IMR-90 (cell line): ENCODE data around the gene PCDHGC4. TPM values are rescaled to one million over a fixed set of nuclear protein-coding genes. Genes with fewer than 3 reads are reported as not detected.

ENCODE experiments used
- ATAC-seq: fragments of 200-7000 bp; cut with Tn5 transposase; 2 replicates; pipeline ENCODE4 v1.9.1; 2020; ENCODE audit warnings: low read depth, mild to moderate bottlenecking, moderate library complexity
- BruUV-seq: library from RNA; stranded (reverse); fragments of 400-500 nt; replicated peaks from 2 replicates; lab custom pipeline; 2021; lab: Mats Ljungman, UMichigan
- CTCF ChIA-PET: fragments of 300-600 bp; formaldehyde crosslinking; extraction: SDS; loops from one replicate; lab custom pipeline; 2021; ENCODE audit warnings: antibody characterized with exemption; lab: Yijun Ruan, JAX
- POLR2A ChIA-PET: fragments of 300-600 bp; sonication (Branson Sonifier 250); formaldehyde crosslinking; loops from one replicate; lab custom pipeline; 2022; ENCODE audit warnings: antibody characterized with exemption; ENCODE audit not compliant: unreplicated experiment; lab: Charles Lee
- DNase-seq: peaks from one replicate; pipeline ENCODE4 v3.0.0; 2013
- H2AFZ ChIP-seq: replicated peaks from 2 replicates; pipeline ENCODE3; 2013; ENCODE audit warnings: low read length, mild to moderate bottlenecking; ENCODE audit not compliant: poor library complexity
- H2AK5ac ChIP-seq: 2 replicates; pipeline ENCODE4 v1.6.1; 2013; ENCODE audit warnings: low read depth, low read length, inconsistent platforms
- H2AK9ac ChIP-seq: replicated peaks from 2 replicates; pipeline ENCODE3; 2013; ENCODE audit warnings: mild to moderate bottlenecking, low read depth, low read length, moderate library complexity; ENCODE audit not compliant: poor library complexity
- H2BK120ac ChIP-seq: 2 replicates; pipeline ENCODE4 v1.6.1; 2013; ENCODE audit warnings: low read depth, low read length, inconsistent platforms
- H2BK15ac ChIP-seq: 3 replicates; pipeline ENCODE4 v1.6.1; 2013; ENCODE audit warnings: low read depth, low read length, inconsistent platforms
- H2BK20ac ChIP-seq: 2 replicates; pipeline ENCODE4 v1.6.1; 2013; ENCODE audit warnings: low read depth, mild to moderate bottlenecking, inconsistent platforms, low read length, moderate library complexity
- H2BK5ac ChIP-seq: 2 replicates; pipeline ENCODE4 v1.6.1; 2013; ENCODE audit warnings: mild to moderate bottlenecking, low read depth, low read length, inconsistent platforms; ENCODE audit not compliant: poor library complexity, severe bottlenecking
- H3K14ac ChIP-seq: replicated peaks from 2 replicates; pipeline ENCODE4 v1.6.1; 2013; ENCODE audit warnings: low read depth, low read length, inconsistent platforms
- H3K18ac ChIP-seq: 2 replicates; pipeline ENCODE4 v1.6.1; 2013; ENCODE audit warnings: low read depth, low read length, control low read depth
- H3K23ac ChIP-seq: 2 replicates; pipeline ENCODE4 v1.6.1; 2013; ENCODE audit warnings: low read depth, low read length, inconsistent platforms
- H3K27ac ChIP-seq: 2 replicates; pipeline ENCODE4 v1.5.1; 2013; ENCODE audit warnings: mild to moderate bottlenecking, control low read depth, low read length; ENCODE audit not compliant: insufficient read depth
- H3K27me3 ChIP-seq: 2 replicates; pipeline ENCODE4 v1.6.1; 2013; ENCODE audit warnings: low read length; ENCODE audit not compliant: control insufficient read depth, insufficient read depth
- H3K36me3 ChIP-seq: 2 replicates; pipeline ENCODE4 v1.6.1; 2013; ENCODE audit warnings: low read length, mixed read lengths; ENCODE audit not compliant: control insufficient read depth, insufficient read depth
- H3K4ac ChIP-seq: 2 replicates; pipeline ENCODE4 v1.6.1; 2013; ENCODE audit warnings: low read depth, low read length, inconsistent platforms
- H3K4me1 ChIP-seq: 2 replicates; pipeline ENCODE4 v1.6.1; 2013; ENCODE audit warnings: low read length, mixed read lengths; ENCODE audit not compliant: control insufficient read depth, insufficient read depth
- H3K4me2 ChIP-seq: 2 replicates; pipeline ENCODE4 v1.6.1; 2013; ENCODE audit warnings: low read depth, mild to moderate bottlenecking, control low read depth, low read length, moderate library complexity
- H3K4me3 ChIP-seq: 2 replicates; pipeline ENCODE4 v1.5.1; 2013; ENCODE audit warnings: low read depth, mild to moderate bottlenecking, control low read depth, low read length, moderate library complexity; ENCODE audit not compliant: insufficient read depth
- H3K56ac ChIP-seq: 2 replicates; pipeline ENCODE4 v1.6.1; 2013; ENCODE audit warnings: low read length, inconsistent platforms; ENCODE audit not compliant: insufficient read depth; ENCODE audit errors: extremely low read depth
- H3K79me1 ChIP-seq, 2 experiments: 2 replicates each; pipeline ENCODE4 v1.6.1; 2013; ENCODE audit warnings: low read length in 2 of 2, inconsistent platforms in 1 of 2, low read depth in 1 of 2
- H3K9ac ChIP-seq: 2 replicates; pipeline ENCODE4 v1.6.1; 2013; ENCODE audit warnings: low read depth, low read length, control low read depth
- H3K9me1 ChIP-seq: 2 replicates; pipeline ENCODE4 v1.6.1; 2013; ENCODE audit warnings: low read length, inconsistent platforms; ENCODE audit not compliant: insufficient read depth
- H3K9me3 ChIP-seq: 2 replicates; pipeline ENCODE4 v1.6.1; 2013; ENCODE audit warnings: low read length; ENCODE audit not compliant: control insufficient read depth, insufficient read depth
- H4K20me1 ChIP-seq: 2 replicates; pipeline ENCODE4 v1.6.1; 2013; ENCODE audit warnings: low read length, inconsistent platforms; ENCODE audit not compliant: insufficient read depth
- H4K5ac ChIP-seq: 2 replicates; pipeline ENCODE4 v1.6.1; 2013; ENCODE audit warnings: mild to moderate bottlenecking, low read depth, low read length, control low read depth
- H4K8ac ChIP-seq, 2 experiments: 2 replicates each; pipeline ENCODE4 v1.6.1; 2013; ENCODE audit warnings: low read depth in 2 of 2, low read length in 2 of 2, control low read depth in 1 of 2, inconsistent platforms in 1 of 2
- H4K91ac ChIP-seq: 2 replicates; pipeline ENCODE4 v1.6.1; 2013; ENCODE audit warnings: low read depth, low read length, inconsistent platforms; ENCODE audit not compliant: insufficient read depth
- BHLHE40 ChIP-seq: fragments of 150-350 bp; IDR thresholded peaks from 2 replicates; pipeline ENCODE4 v1.6.1; 2016; ENCODE audit warnings: mild to moderate bottlenecking, low read depth, low read length
- CEBPB ChIP-seq: IDR thresholded peaks from 2 replicates; pipeline ENCODE4 v1.6.1; 2012; ENCODE audit warnings: low read depth, low read length, improper control_type of control experiment
- CHD1 ChIP-seq: IDR thresholded peaks from 2 replicates; pipeline ENCODE4 v1.6.1; 2012; ENCODE audit warnings: low read depth, low read length, improper control_type of control experiment
- ELK1 ChIP-seq: fragments of 150-350 bp; IDR thresholded peaks from 2 replicates; pipeline ENCODE4 v1.6.1; 2016; ENCODE audit warnings: low read depth, mild to moderate bottlenecking, low read length, moderate library complexity, borderline replicate concordance
- FOS ChIP-seq: fragments of 150-350 bp; IDR thresholded peaks from 2 replicates; pipeline ENCODE4 v1.6.1; 2016; ENCODE audit warnings: low read depth, low read length
- MAFK ChIP-seq: IDR thresholded peaks from 2 replicates; pipeline ENCODE4 v1.6.1; 2012; ENCODE audit warnings: low read depth, low read length, improper control_type of control experiment
- MAZ ChIP-seq: IDR thresholded peaks from 2 replicates; pipeline ENCODE4 v1.6.1; 2012; ENCODE audit warnings: low read depth, mild to moderate bottlenecking, low read length, improper control_type of control experiment, moderate library complexity, borderline replicate concordance
- MXI1 ChIP-seq: IDR thresholded peaks from 2 replicates; pipeline ENCODE4 v1.6.1; 2012; ENCODE audit warnings: low read depth, mild to moderate bottlenecking, low read length, moderate library complexity, borderline replicate concordance
- NFE2L2 ChIP-seq: fragments of 150-350 bp; IDR thresholded peaks from 2 replicates; pipeline ENCODE4 v1.6.1; 2016; ENCODE audit warnings: low read depth, mild to moderate bottlenecking, low read length
- POLR2A ChIP-seq: IDR thresholded peaks from 2 replicates; pipeline ENCODE4 v1.6.1; 2012; ENCODE audit warnings: mild to moderate bottlenecking, low read depth, low read length
- RAD21 ChIP-seq: IDR thresholded peaks from 2 replicates; pipeline ENCODE4 v1.6.1; 2012; ENCODE audit warnings: low read length, improper control_type of control experiment
- RCOR1 ChIP-seq: IDR thresholded peaks from 2 replicates; pipeline ENCODE4 v1.6.1; 2012; ENCODE audit warnings: mild to moderate bottlenecking, low read length, improper control_type of control experiment; ENCODE audit not compliant: insufficient replicate concordance
- RFX5 ChIP-seq: IDR thresholded peaks from 2 replicates; pipeline ENCODE4 v1.8.0; 2012; ENCODE audit warnings: low read depth, mild to moderate bottlenecking, low read length, moderate library complexity
- SMC3 ChIP-seq: fragments of 150-350 bp; IDR thresholded peaks from 2 replicates; pipeline ENCODE4 v1.6.1; 2016; ENCODE audit warnings: low read depth, mild to moderate bottlenecking, antibody characterized with exemption, low read length, moderate library complexity
- WGBS, 2 experiments: methylation state at CpG; one replicate each; pipeline versions ENCODE4 v1.1.5 to v1.1.7; 2013; ENCODE audit warnings: missing lambda C conversion rate in 2 of 2; ENCODE audit not compliant: insufficient read length in 1 of 2; ENCODE audit errors: extremely low coverage in 2 of 2; 5-methylcytosine and 5-hydroxymethylcytosine counted together
- dilution Hi-C: fragments of 300-500 bp; cut with HindIII; formaldehyde crosslinking; loops from one replicate; pipeline ENCODE4 v1.14.3; 2018; ENCODE audit warnings: low sequenced_read_pairs; ENCODE audit not compliant: unreplicated experiment
- in situ Hi-C: fragments of 300-500 bp; cut with MboI; formaldehyde crosslinking; loops from 3 replicates; pipeline ENCODE4 v1.14.3; 2019; ENCODE audit warnings: low sequenced_read_pairs, inconsistent platforms, mixed read lengths
- intact Hi-C: fragments of 100-400 bp; cut with micrococcal nuclease; formaldehyde crosslinking; loops from 2 replicates; pipeline ENCODE4 v1.10.0; 2022
- polyA plus RNA-seq, 3 experiments: library from polyadenylated mRNA; depleted of rRNA; stranded (reverse); fragments of >200 nt; gene quantifications; 2 replicates each; pipeline ENCODE4 v1.2.3, GENCODE V29; 2012; ENCODE audit warnings: low replicate concordance in 1 of 3
- total RNA-seq: library from RNA; depleted of rRNA; stranded (reverse); fragments of >200 nt; gene quantifications from 2 replicates; pipeline ENCODE4 v1.2.3, GENCODE V29; 2012
- TF ChIP-seq, protein P1 (sequence below): conservative IDR thresholded peaks from 2 replicates; pipeline ENCODE4 v1.5.1; 2012; ENCODE audit warnings: mild to moderate bottlenecking, low read depth, low read length, improper control_type of control experiment
- TF ChIP-seq, protein P2 (sequence below): fragments of 150-350 bp; IDR thresholded peaks from 2 replicates; pipeline ENCODE4 v1.6.1; 2017; ENCODE audit warnings: mild to moderate bottlenecking, antibody characterized with exemption, low read length, low read depth

PCDHGC4 gene
- total and polyA plus RNA-seq, 2 of the 4 experiments (the other 2 are of a cell fraction) = 0.65 to 1.6 TPM

DNA sequence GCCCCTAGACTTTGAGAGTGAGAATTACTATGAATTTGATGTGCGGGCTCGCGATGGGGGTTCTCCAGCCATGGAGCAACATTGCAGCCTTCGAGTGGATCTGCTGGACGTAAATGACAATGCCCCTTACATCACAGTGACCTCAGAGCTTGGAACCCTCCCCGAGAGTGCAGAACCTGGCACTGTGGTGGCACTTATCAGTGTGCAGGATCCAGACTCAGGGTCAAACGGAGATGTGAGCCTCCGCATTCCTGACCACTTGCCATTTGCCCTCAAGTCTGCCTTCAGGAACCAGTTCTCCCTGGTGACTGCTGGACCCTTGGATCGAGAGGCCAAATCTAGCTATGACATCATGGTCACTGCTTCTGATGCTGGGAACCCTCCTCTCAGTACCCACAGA is 1.3 kb downstream of the PCDHGC4 start:
- intact Hi-C loops = no loop called here
- no peak overlapping the region for H2BK15ac ChIP-seq
- H2BK20ac ChIP-seq = no peak overlapping the region
- dilution Hi-C loops = no loop called here
- peaks cover 64% of the 10 kb centered on the region for H4K20me1 ChIP-seq
- TF ChIP-seq, protein P1, sequence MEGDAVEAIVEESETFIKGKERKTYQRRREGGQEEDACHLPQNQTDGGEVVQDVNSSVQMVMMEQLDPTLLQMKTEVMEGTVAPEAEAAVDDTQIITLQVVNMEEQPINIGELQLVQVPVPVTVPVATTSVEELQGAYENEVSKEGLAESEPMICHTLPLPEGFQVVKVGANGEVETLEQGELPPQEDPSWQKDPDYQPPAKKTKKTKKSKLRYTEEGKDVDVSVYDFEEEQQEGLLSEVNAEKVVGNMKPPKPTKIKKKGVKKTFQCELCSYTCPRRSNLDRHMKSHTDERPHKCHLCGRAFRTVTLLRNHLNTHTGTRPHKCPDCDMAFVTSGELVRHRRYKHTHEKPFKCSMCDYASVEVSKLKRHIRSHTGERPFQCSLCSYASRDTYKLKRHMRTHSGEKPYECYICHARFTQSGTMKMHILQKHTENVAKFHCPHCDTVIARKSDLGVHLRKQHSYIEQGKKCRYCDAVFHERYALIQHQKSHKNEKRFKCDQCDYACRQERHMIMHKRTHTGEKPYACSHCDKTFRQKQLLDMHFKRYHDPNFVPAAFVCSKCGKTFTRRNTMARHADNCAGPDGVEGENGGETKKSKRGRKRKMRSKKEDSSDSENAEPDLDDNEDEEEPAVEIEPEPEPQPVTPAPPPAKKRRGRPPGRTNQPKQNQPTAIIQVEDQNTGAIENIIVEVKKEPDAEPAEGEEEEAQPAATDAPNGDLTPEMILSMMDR = no peak
- TF ChIP-seq RFX5 (no peak), BHLHE40 (no peak), ELK1 (no peak), RAD21 (no peak), NFE2L2 (no peak), MAZ (no peak), MAFK (no peak), RCOR1 (no peak), MXI1 (no peak), CHD1 (no peak), POLR2A (no peak), SMC3 (no peak), FOS (no peak), CEBPB (no peak)
- TF ChIP-seq, protein P2, sequence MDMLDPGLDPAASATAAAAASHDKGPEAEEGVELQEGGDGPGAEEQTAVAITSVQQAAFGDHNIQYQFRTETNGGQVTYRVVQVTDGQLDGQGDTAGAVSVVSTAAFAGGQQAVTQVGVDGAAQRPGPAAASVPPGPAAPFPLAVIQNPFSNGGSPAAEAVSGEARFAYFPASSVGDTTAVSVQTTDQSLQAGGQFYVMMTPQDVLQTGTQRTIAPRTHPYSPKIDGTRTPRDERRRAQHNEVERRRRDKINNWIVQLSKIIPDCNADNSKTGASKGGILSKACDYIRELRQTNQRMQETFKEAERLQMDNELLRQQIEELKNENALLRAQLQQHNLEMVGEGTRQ = no peak
- DNase-seq (no peak), ATAC-seq (no peak)
- no peak overlapping the region for H3K14ac ChIP-seq
- H2BK120ac ChIP-seq = no peak overlapping the region
- no peak overlapping the region for H3K4me2 ChIP-seq
- no peak overlapping the region for H2AK9ac ChIP-seq
- in situ Hi-C loops = no loop called here
- peaks cover 29% of the 10 kb centered on the region for H3K9me1 ChIP-seq
- no peak overlapping the region for H3K4ac ChIP-seq
- H3K56ac ChIP-seq = no peak overlapping the region
- peaks cover 31 to 85% of the 10 kb centered on the region in 2 experiments for H3K79me1 ChIP-seq
- no TSS peak for BruUV-seq
- ChIA-PET POLR2A (no interaction called here), CTCF (no interaction called here)
- no peaks in the 10 kb centered on the region for H3K27me3 ChIP-seq
- H2AK5ac ChIP-seq = no peak overlapping the region
- H4K91ac ChIP-seq = no peak overlapping the region
- no peak overlapping the region for H3K4me3 ChIP-seq
- peaks cover 19% of the 10 kb centered on the region for H3K4me1 ChIP-seq
- peaks cover 39% of the 10 kb centered on the region for H3K36me3 ChIP-seq
- no peak overlapping the region for H4K5ac ChIP-seq
- H3K27ac ChIP-seq = no peak overlapping the region
- H3K18ac ChIP-seq = no peak overlapping the region
- H3K9ac ChIP-seq = no peak overlapping the region
- H2AFZ ChIP-seq = no peak overlapping the region
- H3K9me3 ChIP-seq = no peaks in the 10 kb centered on the region; the same call in 1 of the 2 replicates
- WGBS, 2 experiments = no CpG with 5 or more reads among the region's 9 CpGs
- no peak overlapping the region for H4K8ac ChIP-seq
- no peak overlapping the region for H2BK5ac ChIP-seq
- H3K23ac ChIP-seq = no peak overlapping the region
